Activated CD8-positive, alpha-beta memory T cell treated with anti-CD3 and anti-CD28 coated beads for 4 hours (primary cell): ENCODE measurements around the gene CSDE1.

Source experiments
- DNase-seq, 2 donors: peaks; one replicate each; pipeline ENCODE4 v3.0.0-alpha.2; 2020; ENCODE audit warnings: low read depth in 2 of 2

Gene CSDE1

DNA sequence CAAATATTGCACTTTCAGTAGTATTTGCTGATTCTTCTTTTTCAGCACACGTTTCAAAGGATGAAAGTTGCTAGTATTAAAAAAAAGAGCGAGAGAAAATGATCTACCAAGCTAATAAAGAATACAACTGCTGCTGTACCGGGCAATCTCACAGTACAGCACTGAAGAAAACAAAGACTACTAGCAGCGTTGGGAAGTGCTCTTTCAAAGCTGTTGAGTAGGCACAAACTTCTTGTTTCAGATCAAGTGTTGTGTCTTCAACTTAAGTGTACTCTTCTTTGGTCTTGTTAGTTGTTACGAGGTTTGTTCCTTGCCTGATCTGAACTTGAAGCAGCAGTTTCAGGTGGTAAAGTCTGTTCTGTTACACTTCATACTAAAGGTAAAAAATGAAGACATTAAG is 7.9 kb downstream of the CSDE1 start:
- DNase-seq: no peak

GRCh38 chr1:114746450-114747121 is 11.2 kb downstream of the CSDE1 start:
- DNase-seq: no peak

GRCh38 chr1:114745291-114745690 is 12.5 kb downstream of the CSDE1 start:
- DNase-seq: no peak

DNA sequence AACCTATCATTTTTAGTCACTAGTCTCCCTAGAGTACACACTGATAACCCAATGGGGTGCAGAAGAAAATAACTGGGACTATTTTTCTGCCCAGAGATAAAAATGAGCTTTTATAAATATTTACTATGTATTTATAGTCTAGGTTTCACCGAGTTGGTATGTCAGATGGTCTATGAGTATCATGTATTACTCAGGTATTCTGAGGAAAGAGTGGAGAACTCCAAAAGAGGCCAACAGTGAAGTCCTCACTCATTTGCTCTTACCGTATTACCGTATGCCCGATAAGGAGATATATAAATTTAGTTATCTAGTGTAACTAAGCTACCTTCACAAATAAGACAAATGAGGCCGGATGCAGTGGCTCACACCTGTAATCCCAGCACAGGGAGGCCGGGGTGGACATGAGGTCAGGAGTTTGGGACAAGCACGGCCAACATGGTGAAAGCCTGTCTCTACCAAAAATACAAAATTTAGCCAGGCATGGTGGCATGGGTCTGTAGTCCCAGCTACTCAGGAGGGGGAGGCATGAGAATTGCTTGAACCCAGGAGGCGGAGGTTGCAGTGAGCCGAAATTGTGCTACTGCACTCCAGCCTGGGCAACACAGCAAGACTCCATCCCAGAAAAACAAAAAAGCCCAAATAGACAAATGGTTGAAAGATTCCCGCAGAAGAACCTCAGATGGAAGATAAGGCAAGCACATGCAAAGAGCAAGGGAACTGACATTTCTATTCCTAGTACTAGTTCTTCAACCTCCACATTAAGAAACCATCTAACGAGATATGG is 15.6 kb downstream of the CSDE1 start:
- DNase-seq: no peak

DNA sequence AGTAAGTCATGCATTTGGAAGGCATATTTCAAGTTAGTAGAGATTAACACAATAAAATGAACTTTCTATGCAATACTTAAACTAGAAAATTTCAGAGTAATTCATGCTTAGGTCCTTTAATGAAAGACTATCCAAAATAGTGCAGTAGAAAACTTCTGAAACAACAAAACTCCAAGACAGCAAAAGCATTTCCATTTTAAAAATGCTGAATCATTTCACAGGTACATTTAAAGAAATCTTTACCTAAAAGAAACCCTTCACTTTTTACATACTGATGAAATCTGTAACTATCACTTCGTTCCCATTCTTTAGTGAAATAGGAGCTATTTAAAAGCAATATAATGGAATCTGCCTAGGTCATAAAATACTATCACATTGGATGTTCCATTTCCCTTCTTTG is 17.5 kb downstream of the CSDE1 start:
- no peak for DNase-seq

DNA sequence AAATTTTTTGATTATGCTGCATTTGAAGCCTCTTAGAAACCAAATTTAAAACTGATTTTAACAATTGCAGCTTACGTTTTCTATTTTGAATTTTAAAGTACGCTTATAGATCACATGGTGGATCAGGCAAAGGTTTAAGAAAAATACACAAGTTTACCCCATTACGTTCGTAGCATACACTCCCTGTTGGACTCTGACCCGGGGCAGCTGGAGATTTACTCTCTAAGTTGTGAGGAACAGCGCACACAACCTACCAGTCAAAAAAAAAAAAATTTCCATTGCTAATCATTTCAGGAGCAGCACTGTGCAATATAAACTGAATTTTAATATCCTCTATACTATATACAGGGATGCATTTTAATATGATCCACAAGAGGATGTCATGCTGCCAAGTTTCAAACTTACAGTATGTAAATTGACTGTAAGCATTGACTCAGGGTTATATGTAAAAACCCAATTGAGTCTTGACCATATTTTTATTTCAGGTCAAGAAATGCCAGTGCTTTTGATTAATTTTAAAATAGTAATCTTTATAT is 20.4 kb downstream of the CSDE1 start:
- no peak for DNase-seq

GRCh38 chr1:114735479-114735878 is 22.3 kb downstream of the CSDE1 start:
- DNase-seq: no peak

- no peak for DNase-seq
These were observed 28.0 kb downstream of the CSDE1 start for GRCh38 chr1:114729782-114730181.

DNA sequence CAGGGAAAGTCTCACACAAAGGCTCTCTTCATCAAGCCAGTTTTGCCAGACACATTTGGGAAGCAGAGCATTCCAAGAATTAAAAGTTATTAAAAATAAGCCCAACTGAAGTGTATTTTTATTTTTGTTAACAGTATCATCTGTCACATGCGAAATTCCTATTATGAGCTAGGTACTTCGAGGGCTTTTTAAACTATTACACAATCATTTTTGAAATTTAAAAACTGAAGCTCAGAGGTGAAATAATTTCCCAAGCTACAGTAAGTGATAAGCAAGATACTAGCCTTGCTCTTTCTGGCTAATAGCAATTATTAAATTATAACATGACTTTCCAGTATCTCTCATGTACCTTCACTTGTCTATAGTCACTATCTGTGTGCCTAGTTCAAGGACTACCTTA is 29.2 kb downstream of the CSDE1 start:
- DNase-seq: no peak

- no peak for DNase-seq
These were observed 32.6 kb downstream of the CSDE1 start for GRCh38 chr1:114725230-114725629.

- no peak for DNase-seq
These were observed 33.9 kb downstream of the CSDE1 start for GRCh38 chr1:114723915-114724314.

GRCh38 chr1:114723457-114723856 is 34.3 kb downstream of the CSDE1 start:
- DNase-seq: no peak

GRCh38 chr1:114720492-114720891 is 37.3 kb downstream of the CSDE1 start:
- no peak for DNase-seq

DNA sequence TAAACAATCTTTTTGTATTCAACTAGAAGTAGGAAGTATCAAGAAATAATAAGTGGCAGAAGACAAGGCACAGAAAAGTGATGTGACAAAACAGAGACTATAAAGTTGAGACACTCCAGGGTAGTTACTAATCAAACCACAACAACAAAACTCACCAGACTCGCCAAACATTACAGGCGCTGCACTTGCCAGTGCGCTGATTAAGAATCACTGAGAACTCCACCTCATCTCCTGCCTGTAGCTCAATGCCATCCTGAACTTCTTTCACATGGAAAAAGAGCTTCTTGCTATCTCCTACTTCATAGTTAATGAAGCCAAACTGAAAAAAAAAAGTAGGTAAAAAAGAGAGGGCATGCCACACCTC is 38.4 kb downstream of the CSDE1 start:
- DNase-seq: no peak

GRCh38 chr1:114718661-114719423 is 38.9 kb downstream of the CSDE1 start:
- DNase-seq: no peak

DNA sequence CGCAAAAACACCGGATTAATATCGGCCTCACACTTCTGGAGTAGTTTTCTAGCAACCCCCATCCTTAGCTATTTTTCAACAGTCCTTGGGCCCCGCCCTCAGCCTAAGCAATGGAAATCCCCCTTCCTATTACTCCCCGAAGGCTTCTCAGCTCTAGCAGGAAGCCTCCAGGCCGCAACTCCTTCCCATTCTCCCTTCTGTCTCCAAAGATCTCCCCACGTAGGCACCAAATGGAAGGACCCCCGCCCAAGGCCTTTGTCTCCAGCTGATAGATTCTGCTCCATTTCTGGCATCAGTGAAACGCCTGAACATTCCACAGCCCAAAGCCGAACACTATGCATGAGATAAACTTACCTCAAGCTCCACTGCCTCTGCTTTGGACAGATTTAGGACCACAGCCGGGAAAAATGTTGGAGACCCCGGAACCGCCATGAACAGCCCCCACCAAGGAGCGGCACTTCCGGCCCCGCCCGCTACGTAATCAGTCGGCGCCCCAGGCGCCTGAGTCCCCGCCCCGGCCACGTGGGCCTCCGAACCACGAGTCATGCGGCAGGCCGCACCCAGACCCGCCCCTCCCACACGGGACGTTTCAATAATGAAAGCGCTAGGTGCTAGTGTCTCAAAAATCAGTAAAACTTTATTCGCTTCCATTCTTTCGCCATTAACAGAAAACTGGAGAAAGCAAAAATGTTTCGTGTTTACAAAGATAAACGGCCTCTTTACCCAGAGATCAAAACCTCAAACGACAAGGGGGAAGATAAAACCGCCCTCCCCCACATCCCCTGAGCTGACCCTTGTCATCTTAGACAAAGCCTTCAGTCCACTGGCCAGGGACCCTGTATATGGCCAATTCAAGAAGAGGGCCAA is 41.2 kb downstream of the CSDE1 start, which contains the start of gene NRAS:
Gene NRAS (minus strand): TSS at position 468 of the 867 bp plus-strand sequence. CDS start 611 bp downstream, outside the sequence.
- DNase-seq: peak; percentile 93 to 95

- DNase-seq: no peak
These were observed 41.9 kb downstream of the CSDE1 start for GRCh38 chr1:114715952-114716303.

- no peak for DNase-seq
These were observed 44.8 kb downstream of the CSDE1 start for GRCh38 chr1:114712977-114713376.

DNA sequence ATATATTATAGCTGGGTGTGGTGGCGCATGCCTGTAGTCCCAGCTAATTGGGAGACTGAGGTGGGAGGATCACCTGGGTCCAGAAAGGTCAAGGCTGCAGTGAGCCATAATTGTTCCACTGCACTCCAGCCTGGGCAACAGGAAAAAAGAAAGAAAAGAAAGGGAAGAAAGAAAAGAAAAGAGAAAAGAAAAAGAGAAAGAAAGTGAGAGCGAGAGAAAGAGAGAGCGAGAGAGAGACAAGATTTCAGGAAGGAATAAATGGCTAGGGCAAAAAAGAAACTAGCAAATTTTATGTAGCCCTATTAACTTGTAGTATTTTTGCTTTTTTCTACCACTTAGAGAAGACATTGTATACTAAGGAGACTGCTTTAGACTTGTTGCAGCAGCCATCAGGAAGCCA is 47.4 kb downstream of the CSDE1 start:
- no peak for DNase-seq

DNA sequence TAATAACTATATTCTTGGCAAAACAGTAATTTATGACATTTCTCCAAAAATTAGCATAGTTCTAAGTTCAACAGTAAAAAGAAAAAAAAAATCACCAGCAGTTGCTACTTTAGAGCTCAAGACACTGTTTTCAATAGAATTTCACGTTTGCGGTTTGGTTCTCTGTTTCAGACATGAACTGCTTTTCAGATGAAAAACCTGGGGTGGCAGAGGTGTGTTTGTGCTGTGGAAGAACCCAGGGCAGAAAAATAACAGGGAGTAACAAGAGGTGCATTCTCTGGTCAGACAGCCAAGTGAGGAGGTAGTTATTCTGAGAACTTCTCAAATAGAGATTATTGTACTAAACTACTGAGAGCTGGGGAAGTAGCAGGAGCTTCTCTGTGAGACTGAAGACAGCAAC is 50.2 kb downstream of the CSDE1 start:
- DNase-seq: no peak

DNA sequence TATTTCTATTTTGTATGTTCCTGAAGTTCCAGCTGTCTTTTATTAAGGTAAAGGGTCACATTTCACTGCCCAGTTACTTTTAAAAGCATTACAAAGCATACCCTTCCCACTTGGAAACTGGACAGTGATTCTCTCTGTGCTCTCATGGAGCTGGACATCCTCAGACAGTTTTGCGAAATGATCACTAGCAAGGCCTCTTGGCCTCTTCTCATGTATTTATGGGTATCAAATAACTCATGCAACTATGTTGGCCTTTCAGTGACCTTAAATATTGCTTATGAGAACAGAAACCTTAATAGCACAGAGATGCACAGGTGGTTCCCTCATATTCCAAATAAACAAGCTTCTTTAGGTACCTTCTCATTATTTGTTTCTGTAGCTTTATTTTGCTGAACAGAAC is 54.5 kb downstream of the CSDE1 start:
- DNase-seq: no peak

- DNase-seq: no peak
These were observed 55.0 kb downstream of the CSDE1 start for GRCh38 chr1:114702737-114703136.
